GM12872 (cell line): ENCODE measurements around the gene LORICRIN.

Experiments used
- CTCF ChIP-seq: IDR thresholded peaks from 3 replicates; pipeline ENCODE4 v1.5.1; 2011; ENCODE audit warnings: low read depth, mild to moderate bottlenecking, low read length, moderate library complexity; ENCODE audit not compliant: insufficient read depth

LORICRIN gene

GRCh38 chr1:153259387-153259786 lies at the start of gene LORICRIN:
TSS of gene LORICRIN (plus strand) at chr1:153259687. CDS start at chr1:153260950, 1,263 bp downstream.
- no peak for TF ChIP-seq CTCF

GRCh38 chr1:153210206-153210605 lies 49.3 kb upstream of the LORICRIN start:
- no peak for TF ChIP-seq CTCF

- TF ChIP-seq CTCF, result no peak
Measured at GRCh38 chr1:153212201-153212600, 47.3 kb upstream of the LORICRIN start.

- TF ChIP-seq CTCF, result no peak
Measured at GRCh38 chr1:153213519-153213918, 46.0 kb upstream of the LORICRIN start.

- no peak for TF ChIP-seq CTCF
Measured at GRCh38 chr1:153217212-153217611, 42.3 kb upstream of the LORICRIN start, which contains the start of gene PRR9. TSS of gene PRR9 (plus strand) at chr1:153217584. CDS start at chr1:153218145, 561 bp downstream.

GRCh38 chr1:153217744-153218416 lies 41.6 kb upstream of the LORICRIN start:
- no peak for TF ChIP-seq CTCF

GRCh38 chr1:153220606-153221303 lies 38.7 kb upstream of the LORICRIN start:
- TF ChIP-seq CTCF, result no peak
